Activated CD4-positive, alpha-beta T cell treated with anti-CD3 and anti-CD28 coated beads, Interleukin-2, amount 50 U/mL, for 1 hour (primary cell): ENCODE results near the gene SNAPC4.

Source experiments
- DNase-seq: peaks from one replicate; pipeline ENCODE4 v3.0.0-alpha.2; 2020

The SNAPC4 gene

GRCh38 chr9:136367296-136368145 lies 32.4 kb downstream of the SNAPC4 start:
- no peak for DNase-seq

DNA sequence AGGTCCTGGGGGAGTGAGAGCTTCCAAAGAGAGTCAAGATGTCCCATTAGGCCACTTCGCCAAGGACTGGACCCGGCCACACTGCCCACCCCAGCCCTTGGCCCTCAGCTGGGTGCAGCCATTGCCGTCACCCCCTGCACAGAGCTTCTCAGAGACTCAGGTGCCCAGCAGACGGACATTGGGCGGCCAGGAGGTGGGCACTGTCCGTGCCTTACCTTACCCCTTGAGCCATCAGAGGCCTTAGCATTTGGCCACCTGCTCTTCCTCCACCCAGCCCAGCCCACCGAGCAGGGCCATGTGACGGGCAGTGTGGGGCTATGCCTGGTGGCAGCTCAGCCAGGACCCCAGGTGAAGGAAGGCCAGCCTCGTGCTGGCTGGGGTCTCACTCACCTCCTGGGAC lies 33.1 kb downstream of the SNAPC4 start:
- DNase-seq: no peak

- no peak for DNase-seq
Measured at GRCh38 chr9:136365775-136366222, 34.2 kb downstream of the SNAPC4 start.

GRCh38 chr9:136364942-136365774 lies 34.8 kb downstream of the SNAPC4 start:
- no peak for DNase-seq

DNA sequence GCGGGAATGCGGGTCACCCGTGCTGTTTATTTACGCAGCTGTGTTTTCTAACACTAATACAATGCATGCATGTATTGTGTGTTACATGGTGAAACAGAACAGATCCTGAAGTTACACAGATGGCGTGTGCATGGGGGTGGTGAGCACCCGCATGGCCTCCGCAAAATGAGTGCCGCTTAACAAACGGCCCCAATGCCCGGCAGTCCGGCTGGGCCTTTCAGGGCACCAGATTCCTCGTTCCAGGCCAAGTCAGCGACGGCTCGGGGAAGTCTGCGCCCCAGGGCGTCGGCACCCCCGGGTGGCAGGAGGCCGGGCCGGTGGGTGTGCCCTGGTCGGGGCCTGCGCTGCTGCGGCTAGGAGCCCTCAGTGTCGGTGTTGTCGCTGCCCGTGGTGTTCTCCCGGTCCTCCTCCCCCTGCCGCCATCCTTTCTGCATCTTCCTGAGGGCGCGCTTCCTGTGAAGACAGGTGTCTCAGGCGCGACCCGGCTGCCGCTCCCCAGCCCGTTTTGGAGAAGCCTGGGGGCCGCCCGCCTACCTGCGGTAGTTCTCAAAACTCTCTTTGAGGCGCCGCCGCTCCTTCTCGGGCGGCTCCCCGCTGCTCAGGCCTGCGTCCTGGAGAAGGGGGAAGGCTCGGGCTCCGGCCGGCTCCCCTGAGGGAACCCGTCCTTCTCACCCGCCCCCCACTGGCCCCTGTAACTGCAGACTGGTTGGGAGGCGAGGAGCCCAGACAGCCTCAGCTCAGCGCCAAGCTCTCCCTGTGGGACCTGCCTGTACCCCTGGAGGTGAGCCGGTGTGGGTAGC lies 35.8 kb downstream of the SNAPC4 start:
- DNase-seq: no peak

DNA sequence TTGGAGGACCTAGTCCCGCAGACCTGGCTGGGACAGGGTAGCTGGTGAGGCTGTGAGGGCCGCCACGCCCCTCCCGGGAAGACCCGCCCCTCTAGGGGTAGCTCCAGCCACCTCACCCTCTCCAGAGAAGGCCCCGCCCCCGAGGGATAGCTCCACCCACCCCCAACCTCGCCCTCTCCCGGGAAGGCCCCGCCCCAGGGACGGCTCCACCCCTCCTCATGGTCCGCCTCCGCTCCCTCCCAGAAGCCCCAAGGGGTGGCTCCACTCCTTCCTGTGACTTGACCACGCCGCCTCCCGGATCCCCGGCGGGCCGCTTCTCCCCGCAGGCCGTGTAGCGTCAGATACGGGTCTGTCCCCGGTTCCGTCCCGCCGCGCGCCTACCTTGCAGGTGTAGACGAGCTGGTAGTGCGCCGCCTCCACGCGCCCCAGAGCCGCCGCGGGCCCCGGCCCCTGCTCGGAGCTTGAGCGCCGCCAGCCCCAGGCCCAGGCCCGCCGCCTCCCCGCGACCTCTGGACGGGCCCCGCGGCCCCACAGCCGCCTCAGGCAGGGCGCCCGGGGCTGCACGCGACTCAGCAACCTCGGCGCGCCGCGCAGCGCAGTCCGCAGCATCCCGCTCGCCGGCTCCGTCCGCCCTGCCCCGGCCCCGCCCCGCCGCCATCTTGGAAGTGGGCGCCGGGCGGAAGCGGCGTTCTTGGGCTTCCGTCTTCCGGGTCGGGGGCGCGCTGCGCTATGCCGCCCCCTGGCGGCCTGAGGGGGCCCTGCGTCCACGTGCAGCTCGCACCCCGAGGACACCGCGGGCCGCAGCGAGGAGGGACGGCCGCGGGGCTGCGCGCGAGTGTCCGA lies 36.6 kb downstream of the SNAPC4 start, which contains the start of gene DNLZ:
Gene DNLZ (minus strand): TSS at position 639 of the 843 bp plus-strand sequence. CDS start 30 bp downstream, at position 609.
- peak; percentile 92 for DNase-seq

- DNase-seq: no peak
Measured at GRCh38 chr9:136362450-136362784, 37.6 kb downstream of the SNAPC4 start.

- DNase-seq: no peak
Measured at GRCh38 chr9:136361754-136362449, 38.1 kb downstream of the SNAPC4 start.

- DNase-seq: no peak
Measured at GRCh38 chr9:136361047-136361753, 38.8 kb downstream of the SNAPC4 start.

DNA sequence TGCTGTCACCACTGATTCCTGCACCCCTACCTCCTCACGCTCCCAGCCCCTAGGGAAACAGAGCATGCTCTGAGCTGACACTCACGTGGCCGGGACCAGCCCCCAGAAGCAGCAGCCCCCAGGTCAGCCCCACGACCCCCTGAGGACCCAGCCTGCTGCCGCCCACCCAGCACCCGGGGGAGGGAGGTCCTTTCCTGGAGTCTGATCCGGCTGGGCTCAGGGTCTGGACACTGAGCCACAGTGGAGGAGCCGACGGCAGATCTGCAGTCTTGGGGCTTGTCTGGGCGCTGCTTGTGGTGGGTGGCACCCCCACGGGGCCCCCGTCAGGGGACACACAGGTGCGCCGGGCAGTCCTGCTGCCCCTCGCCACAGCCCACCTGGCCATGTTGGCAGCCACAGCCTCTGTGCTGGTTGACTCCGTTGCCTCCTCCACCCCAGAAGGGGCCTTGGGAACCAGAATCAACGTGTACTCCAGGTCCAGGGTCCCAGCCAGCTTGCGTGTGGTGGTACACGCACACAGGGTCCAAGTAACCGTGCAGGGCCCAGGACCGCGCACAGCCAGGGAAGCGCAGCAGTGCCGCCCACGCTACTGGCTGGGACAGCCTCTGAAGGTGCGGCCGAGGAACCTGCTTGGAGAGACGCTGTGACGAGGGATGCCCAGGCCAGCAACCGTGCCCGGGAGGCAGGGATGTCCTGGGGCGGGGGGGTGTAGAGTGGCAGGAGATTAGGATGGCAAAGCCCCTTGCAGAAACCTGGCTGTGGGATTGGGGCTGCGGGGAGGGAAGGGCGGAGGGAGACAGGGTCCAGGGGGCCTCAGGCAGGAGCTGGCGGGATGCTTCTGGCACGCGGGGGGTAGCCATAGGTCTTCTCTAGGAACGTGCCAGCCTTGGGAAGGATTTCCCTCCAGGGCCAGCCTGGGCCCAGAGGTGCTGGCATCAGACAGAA lies 39.9 kb downstream of the SNAPC4 start:
- no peak for DNase-seq

DNA sequence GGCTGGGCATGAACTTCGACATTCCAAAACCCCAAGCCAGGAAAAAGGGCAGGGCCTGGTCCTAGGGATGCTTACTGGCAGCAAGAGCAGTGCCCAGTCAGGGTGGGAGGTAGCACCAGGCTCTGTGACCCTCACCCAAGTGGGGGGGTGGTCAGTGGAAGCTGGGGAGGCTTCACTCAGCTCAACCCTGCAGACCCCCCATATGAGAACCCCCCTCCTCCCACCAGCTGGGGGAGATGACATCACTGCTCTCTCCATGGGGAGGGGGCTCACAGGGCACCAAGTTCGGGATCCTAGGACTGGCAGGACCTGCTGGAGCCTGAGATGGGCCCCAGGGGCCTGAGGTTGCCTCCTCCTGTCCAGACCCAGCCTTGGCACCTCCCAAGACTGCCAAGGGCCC lies 41.1 kb downstream of the SNAPC4 start:
- DNase-seq: no peak

DNA sequence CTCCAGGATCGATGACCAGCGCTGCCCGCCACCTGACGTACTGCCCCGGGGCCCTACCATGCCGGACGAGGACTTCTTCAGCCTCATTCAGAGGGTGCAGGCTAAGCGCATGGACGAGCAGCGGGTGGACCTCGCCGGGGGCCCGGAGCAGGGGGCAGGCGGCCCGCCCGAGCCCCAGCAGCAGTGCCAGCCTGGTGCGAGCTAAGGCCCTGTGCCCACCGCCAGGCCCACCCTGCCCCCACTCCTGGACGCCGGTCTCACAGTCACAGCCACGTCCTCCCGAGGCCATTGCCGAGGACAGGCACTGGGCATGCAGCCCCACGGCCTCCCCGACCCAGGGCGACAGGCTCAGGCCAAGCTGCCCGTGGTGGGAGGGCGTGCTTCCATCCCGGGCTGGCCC lies 42.0 kb downstream of the SNAPC4 start:
- no peak for DNase-seq

DNA sequence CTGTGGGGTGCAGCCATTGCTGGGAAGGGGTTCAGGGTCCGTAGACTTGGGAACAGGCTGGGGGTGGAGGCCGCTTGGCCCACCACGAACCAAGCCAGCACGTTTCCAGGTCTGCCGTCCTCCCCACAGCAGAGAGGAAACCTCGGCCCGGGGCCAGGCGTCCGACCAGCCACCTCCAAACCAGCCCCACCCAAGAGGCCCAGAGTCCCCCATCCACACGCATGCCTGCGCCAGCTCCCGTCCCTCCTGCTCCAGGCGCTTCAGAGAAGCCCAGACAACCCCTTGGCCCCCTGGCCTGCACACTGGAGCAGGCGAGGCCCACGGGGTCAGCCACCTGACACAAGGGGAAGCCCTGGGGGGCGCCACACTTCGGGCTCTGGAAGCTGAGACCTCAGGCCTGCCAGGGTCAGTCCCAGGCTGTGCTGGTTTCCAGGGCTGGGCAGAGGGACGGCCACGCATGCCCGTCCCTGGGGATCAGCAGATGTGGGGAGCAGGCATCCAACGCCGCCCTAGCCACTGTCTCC lies 42.7 kb downstream of the SNAPC4 start:
- no peak for DNase-seq

DNA sequence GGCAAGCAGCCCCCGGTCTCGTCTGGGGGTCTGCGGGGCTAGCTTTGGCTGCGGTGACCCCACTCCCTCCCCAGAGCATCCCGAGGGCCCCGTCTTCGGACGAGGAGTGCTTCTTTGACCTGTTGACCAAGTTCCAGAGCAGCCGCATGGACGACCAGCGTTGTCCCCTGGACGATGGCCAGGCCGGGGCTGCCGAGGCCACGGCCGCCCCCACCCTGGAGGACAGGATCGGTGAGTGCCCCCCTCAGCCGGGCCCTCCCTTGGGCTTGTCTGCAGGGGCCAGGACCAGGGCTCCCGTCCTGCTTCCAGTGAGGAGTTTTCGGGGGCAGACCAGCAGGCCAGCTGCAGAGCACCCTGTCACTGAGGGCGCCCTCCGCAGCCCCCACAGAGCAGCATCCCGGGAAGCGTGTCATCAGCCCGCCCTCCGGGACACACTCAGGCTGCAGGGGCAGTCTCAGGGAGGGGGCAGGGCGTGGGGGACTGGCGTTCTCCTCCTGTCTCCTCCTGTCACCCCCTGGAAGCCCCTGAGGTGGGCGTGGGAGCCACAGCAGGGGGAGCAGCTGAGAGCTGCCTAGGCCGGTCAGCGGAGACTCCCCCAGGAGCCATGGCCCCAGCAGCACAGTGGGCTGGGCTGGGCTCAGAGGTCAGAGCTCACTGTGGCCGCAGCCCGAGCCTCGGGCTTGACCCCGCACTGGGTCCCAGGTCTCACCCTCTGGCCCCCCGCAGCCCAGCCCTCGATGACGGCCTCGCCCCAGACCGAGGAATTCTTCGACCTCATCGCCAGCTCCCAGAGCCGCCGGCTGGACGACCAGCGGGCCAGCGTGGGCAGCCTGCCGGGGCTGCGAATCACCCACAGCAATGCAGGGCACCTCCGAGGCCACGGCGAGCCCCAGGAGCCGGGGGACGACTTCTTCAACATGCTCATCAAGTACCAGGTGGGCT lies 44.1 kb downstream of the SNAPC4 start:
- DNase-seq: no peak

DNA sequence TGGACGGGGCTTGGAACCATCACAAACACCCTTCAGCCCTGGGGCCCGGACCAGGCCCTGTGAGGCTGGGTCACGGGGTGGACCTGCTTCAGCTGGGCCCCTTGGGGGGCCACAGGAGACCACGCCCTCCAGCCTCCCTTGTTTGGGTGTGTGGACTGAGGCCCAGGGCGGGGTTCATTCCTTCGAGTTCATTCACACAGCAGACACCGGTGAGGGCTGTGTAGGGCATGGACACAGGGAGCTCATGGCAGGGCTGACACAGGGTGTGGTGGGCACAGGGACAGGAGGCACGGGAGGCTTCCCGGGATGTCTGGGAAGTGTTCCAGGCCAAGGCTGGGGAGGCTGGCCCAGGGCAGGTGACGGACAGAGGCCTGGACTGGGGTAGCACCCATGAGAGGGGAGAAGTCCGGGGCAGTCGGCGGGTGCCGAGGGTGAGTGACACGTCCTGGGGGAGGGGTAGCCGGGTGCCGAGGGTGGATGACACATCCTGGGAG lies 45.3 kb downstream of the SNAPC4 start:
- DNase-seq: no peak

GRCh38 chr9:136353757-136354488 lies 46.0 kb downstream of the SNAPC4 start:
- DNase-seq: no peak

DNA sequence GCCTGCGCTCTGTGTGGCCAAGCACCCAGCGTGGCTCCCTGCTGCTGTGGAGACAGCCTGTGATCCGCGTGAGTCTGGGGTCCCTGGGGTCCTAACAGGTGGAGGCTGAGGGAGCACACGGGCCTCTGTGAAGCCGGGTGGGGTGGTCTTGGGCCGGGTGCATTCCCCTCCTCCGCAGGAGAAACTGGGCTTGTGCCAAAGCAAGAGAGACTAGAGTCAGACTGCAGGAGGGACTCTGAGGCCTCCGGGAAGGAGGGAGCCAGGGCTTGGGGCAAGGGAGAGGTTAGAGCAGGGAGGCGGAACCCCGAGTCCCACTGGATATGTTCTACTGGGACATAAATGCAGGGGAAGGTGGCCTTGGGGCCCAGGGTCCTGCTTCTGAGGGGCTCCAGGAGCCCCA lies 46.9 kb downstream of the SNAPC4 start:
- no peak for DNase-seq
